Adrenal gland (tissue), 5 donors: ENCODE data around the gene RPTOR.

ENCODE experiments used
- CTCF ChIP-seq, 6 experiments: fragments of 450-650 bp in 4 of 6; fragments of 200-600 bp in 2 of 6; sonication (generic) in 1 of 6; IDR thresholded peaks; 1 replicate in 5 of 6; 2 replicates in 1 of 6; pipeline versions ENCODE4 v1.5.1 to v1.8.0; 2016 to 2021; ENCODE audit warnings: antibody characterized with exemption in 6 of 6, mild to moderate bottlenecking in 2 of 6, moderate library complexity in 1 of 6
- POLR2A ChIP-seq, 2 donors: fragments of 450-650 bp; IDR thresholded peaks; one replicate each; pipeline ENCODE4 v1.6.1; 2017; ENCODE audit warnings: antibody characterized with exemption in 2 of 2, mild to moderate bottlenecking in 2 of 2, moderate library complexity in 1 of 2
- donor health status: DM: no; HTN: no; CAD: no.

GRCh38 chr17:80940171-80941123, 395.8 kb downstream of the RPTOR start:
- TF ChIP-seq CTCF (IDR thresholded peaks at IDR 0.05), result no peak
- TF ChIP-seq POLR2A (IDR thresholded peaks at IDR 0.05), result no peak
